8988T (cell line): ENCODE measurements around the gene PHACTR1.
"Not testable (repeated sequence)": the region's sequence is repeated elsewhere in the genome, so short reads cannot be mapped to it uniquely, and the experiment has no call there.

ENCODE experiments used
- DNase-seq: peaks from one replicate; pipeline ENCODE4 v3.0.0; 2011

PHACTR1 gene

GRCh38 chr6:12716298-12716916, at the start of gene PHACTR1:
Gene PHACTR1 (plus strand): TSS chr6:12716767.
- DNase-seq: no peak

GRCh38 chr6:12666886-12667285, 49.7 kb upstream of the PHACTR1 start:
- no peak for DNase-seq

- DNase-seq: no peak
Observed at GRCh38 chr6:12675931-12676330, 40.6 kb upstream of the PHACTR1 start.

GRCh38 chr6:12679341-12679740, 37.2 kb upstream of the PHACTR1 start:
- DNase-seq: no peak

GRCh38 chr6:12693122-12693521, 23.4 kb upstream of the PHACTR1 start:
- no peak for DNase-seq

GRCh38 chr6:12698298-12698697, 18.3 kb upstream of the PHACTR1 start:
- no peak for DNase-seq

- DNase-seq: no peak
Observed at GRCh38 chr6:12704946-12705345, 11.6 kb upstream of the PHACTR1 start.

GRCh38 chr6:12709116-12709515, 7.5 kb upstream of the PHACTR1 start:
- peak; percentile 23 for DNase-seq

GRCh38 chr6:12709556-12710232, 6.9 kb upstream of the PHACTR1 start:
- DNase-seq: no peak

GRCh38 chr6:12710921-12711320, 5.6 kb upstream of the PHACTR1 start:
- DNase-seq: no peak

- no peak for DNase-seq
Observed at GRCh38 chr6:12714022-12714421, 2.5 kb upstream of the PHACTR1 start.

GRCh38 chr6:12715437-12715836, 1.1 kb upstream of the PHACTR1 start:
- no peak for DNase-seq

GRCh38 chr6:12717356-12717755, 789 bp downstream of the PHACTR1 start:
- no peak for DNase-seq

- peak; percentile 37 for DNase-seq
Observed at GRCh38 chr6:12718015-12718414, 1.4 kb downstream of the PHACTR1 start.

GRCh38 chr6:12719017-12719416, 2.5 kb downstream of the PHACTR1 start:
- DNase-seq: no peak

- no peak for DNase-seq
Observed at GRCh38 chr6:12720310-12720709, 3.7 kb downstream of the PHACTR1 start.

- DNase-seq: no peak
Observed at GRCh38 chr6:12725263-12725662, 8.7 kb downstream of the PHACTR1 start.

GRCh38 chr6:12729467-12729866, 12.9 kb downstream of the PHACTR1 start:
- no peak for DNase-seq

GRCh38 chr6:12730809-12731208, 14.2 kb downstream of the PHACTR1 start:
- DNase-seq: not testable (repeated sequence)

- DNase-seq: no peak
Observed at GRCh38 chr6:12733876-12734275, 17.3 kb downstream of the PHACTR1 start.

GRCh38 chr6:12735786-12736185, 19.2 kb downstream of the PHACTR1 start:
- no peak for DNase-seq

- no peak for DNase-seq
Observed at GRCh38 chr6:12748411-12748810, 31.8 kb downstream of the PHACTR1 start.

GRCh38 chr6:12748815-12749521, 32.4 kb downstream of the PHACTR1 start:
- DNase-seq: no peak
